DOHH2 (cell line): ENCODE results near the gene PDLIM1.

Experiments used
- CTCF ChIP-seq: fragments of 200-600 bp; sonication (generic); IDR thresholded peaks from one replicate; pipeline ENCODE4 v1.5.1; 2014; ENCODE audit warnings: antibody characterized with exemption, mild to moderate bottlenecking, low read depth, low read length; ENCODE audit not compliant: poor library complexity, severe bottlenecking
- EZH2phosphoT487 ChIP-seq: fragments of 200-600 bp; sonication (generic); IDR thresholded peaks from 2 replicates; pipeline ENCODE4 v1.6.1; 2017; ENCODE audit warnings: borderline replicate concordance, mild to moderate bottlenecking, antibody characterized with exemption, low read length, moderate library complexity, mixed read lengths

GRCh38 chr10:95275726-95276366, 15.0 kb downstream of the PDLIM1 start:
- no peak for TF ChIP-seq CTCF
- TF ChIP-seq EZH2phosphoT487 = no peak
